SK-N-SH (cell line): ENCODE data around the gene BRINP3. TPM values are rescaled to one million over a fixed set of nuclear protein-coding genes. Genes with fewer than 3 reads are reported as not detected.

Experiments
- CTCF ChIA-PET: fragments of 300-600, 350-600 bp; formaldehyde crosslinking; extraction: SDS; loops from one replicate; lab custom pipeline; 2021; lab: Yijun Ruan, JAX
- POLR2A ChIA-PET: fragments of 350-600 bp; sonication (Branson Sonifier 250); formaldehyde crosslinking; extraction: SDS; loops from one replicate; lab custom pipeline; 2020; ENCODE audit warnings: antibody characterized with exemption, inconsistent platforms; lab: Yijun Ruan, JAX
- DNase-seq: peaks from one replicate; pipeline ENCODE4 v3.0.0; 2012
- H2AFZ ChIP-seq: fragments of 200-600 bp; sonication (generic); 2 replicates; pipeline ENCODE4 v1.8.1; 2016; ENCODE audit warnings: antibody characterized with exemption, mild to moderate bottlenecking, low read depth
- H3F3A ChIP-seq: fragments of 200-600 bp; sonication (generic); replicated peaks from 2 replicates; pipeline ENCODE3; 2016; ENCODE audit warnings: antibody characterized with exemption, mild to moderate bottlenecking; ENCODE audit not compliant: insufficient read depth
- H3K27ac ChIP-seq, 2 experiments: fragments of 200-500 bp in 1 of 2; fragments of 200-600 bp in 1 of 2; sonication (Bioruptor generic) in 1 of 2; sonication (generic), shearing (Covaris generic) in 1 of 2; 2 replicates each; pipeline versions ENCODE4 v1.5.1 to v1.6.1; 2014 to 2016; ENCODE audit warnings: low read depth in 2 of 2, inconsistent platforms in 1 of 2, low read length in 1 of 2, mild to moderate bottlenecking in 1 of 2, mixed read lengths in 1 of 2
- H3K27me3 ChIP-seq: fragments of 200-600 bp; sonication (generic), shearing (Covaris generic); 2 replicates; pipeline ENCODE4 v1.6.1; 2016; ENCODE audit warnings: mixed run types; ENCODE audit not compliant: insufficient read depth
- H3K36me3 ChIP-seq, 2 experiments: fragments of 200-500 bp in 1 of 2; fragments of 200-600 bp in 1 of 2; sonication (Bioruptor generic) in 1 of 2; sonication (generic) in 1 of 2; replicated peaks in 1 of 2; 2 replicates each; pipeline versions ENCODE3 to v1.5.1; 2014 to 2016; ENCODE audit warnings: low read length in 1 of 2, mild to moderate bottlenecking in 1 of 2; ENCODE audit not compliant: insufficient read depth in 2 of 2, control insufficient read depth in 1 of 2
- H3K4me1 ChIP-seq, 2 experiments: fragments of 200-500 bp in 1 of 2; fragments of 200-600 bp in 1 of 2; sonication (Bioruptor generic) in 1 of 2; sonication (generic), shearing (Covaris generic) in 1 of 2; 2 replicates each; pipeline versions ENCODE4 v1.5.1 to v1.6.1; 2014 to 2016; ENCODE audit warnings: low read depth in 1 of 2, low read length in 1 of 2, mixed run types in 1 of 2; ENCODE audit not compliant: insufficient read depth in 2 of 2, control insufficient read depth in 1 of 2
- H3K4me2 ChIP-seq: fragments of 200-600 bp; sonication (generic), shearing (Covaris generic); 2 replicates; pipeline ENCODE4 v1.6.1; 2017; ENCODE audit warnings: mixed run types
- H3K4me3 ChIP-seq, 2 experiments: fragments of 200-500 bp in 1 of 2; fragments of 200-600 bp in 1 of 2; sonication (Bioruptor generic) in 1 of 2; sonication (generic), shearing (Covaris generic) in 1 of 2; 2 replicates each; pipeline versions ENCODE4 v1.5.1 to v1.8.1; 2014 to 2016; ENCODE audit warnings: low read depth in 2 of 2, inconsistent platforms in 1 of 2, low read length in 1 of 2, mild to moderate bottlenecking in 1 of 2, mixed read lengths in 1 of 2, moderate library complexity in 1 of 2
- H3K79me2 ChIP-seq: fragments of 200-600 bp; sonication (generic); 2 replicates; pipeline ENCODE4 v1.8.1; 2017; ENCODE audit warnings: mild to moderate bottlenecking; ENCODE audit not compliant: insufficient read depth
- H3K9ac ChIP-seq: fragments of 200-600 bp; sonication (generic); 2 replicates; pipeline ENCODE4 v1.6.1; 2017; ENCODE audit warnings: mixed run types
- H3K9me2 ChIP-seq: fragments of 200-600 bp; sonication (generic); 2 replicates; pipeline ENCODE4 v1.6.1; 2017; ENCODE audit warnings: mixed run types
- H3K9me3 ChIP-seq: fragments of 200-600 bp; sonication (generic); 2 replicates; pipeline ENCODE4 v1.6.1; 2017; ENCODE audit warnings: mixed run types, mild to moderate bottlenecking, moderate library complexity
- H4K20me1 ChIP-seq: fragments of 200-600 bp; sonication (generic); 2 replicates; pipeline ENCODE4 v1.6.1; 2017; ENCODE audit warnings: mild to moderate bottlenecking, mixed run types; ENCODE audit not compliant: insufficient read depth
- CHD2 ChIP-seq: fragments of 150-350 bp; IDR thresholded peaks from 2 replicates; pipeline ENCODE4 v1.6.1; 2018; ENCODE audit warnings: low read length; ENCODE audit not compliant: partially characterized antibody
- CTCF ChIP-seq: fragments of 200-600 bp; sonication (generic); IDR thresholded peaks from 2 replicates; pipeline ENCODE4 v1.6.1; 2017; ENCODE audit warnings: antibody characterized with exemption, mild to moderate bottlenecking, moderate library complexity
- EP300 ChIP-seq, 2 experiments: IDR thresholded peaks; 2 replicates each; pipeline versions ENCODE4 v1.4.0 to v1.6.1; 2012; ENCODE audit warnings: borderline replicate concordance in 1 of 2, low read depth in 1 of 2, low read length in 1 of 2
- EZH2phosphoT487 ChIP-seq: fragments of 200-600 bp; sonication (generic); IDR thresholded peaks from 2 replicates; pipeline ENCODE4 v1.6.1; 2017; ENCODE audit warnings: low read depth, mixed run types, mild to moderate bottlenecking, antibody characterized with exemption, moderate library complexity, borderline replicate concordance
- FOXM1 ChIP-seq: IDR thresholded peaks from 2 replicates; pipeline ENCODE4 v1.4.0; 2012; ENCODE audit warnings: low read depth, mild to moderate bottlenecking
- GATA2 ChIP-seq: sonication (generic); formaldehyde crosslinking; IDR thresholded peaks from 2 replicates; pipeline ENCODE4 v1.5.0; 2020; ENCODE audit warnings: mild to moderate bottlenecking, missing genetic modification reagents
- IRF3 ChIP-seq: fragments of 150-350 bp; IDR thresholded peaks from 2 replicates; pipeline ENCODE4 v1.6.1; 2016; ENCODE audit warnings: mild to moderate bottlenecking, low read depth, low read length
- JUND ChIP-seq: IDR thresholded peaks from 2 replicates; pipeline ENCODE4 v1.4.0; 2012
- NFIC ChIP-seq: IDR thresholded peaks from 2 replicates; pipeline ENCODE4 v1.4.0; 2012; ENCODE audit warnings: borderline replicate concordance
- PBX3 ChIP-seq: IDR thresholded peaks from 2 replicates; pipeline ENCODE4; 2012
- RCOR1 ChIP-seq: fragments of 150-350 bp; IDR thresholded peaks from 2 replicates; pipeline ENCODE4 v1.6.1; 2017; ENCODE audit warnings: antibody characterized with exemption, low read length
- TEAD4 ChIP-seq: IDR thresholded peaks from 2 replicates; pipeline ENCODE4 v1.4.0; 2012; ENCODE audit warnings: mild to moderate bottlenecking, borderline replicate concordance; ENCODE audit not compliant: insufficient read depth
- USF1 ChIP-seq: IDR thresholded peaks from 2 replicates; pipeline ENCODE4 v1.4.0; 2012; ENCODE audit warnings: low read depth, borderline replicate concordance
- USF2 ChIP-seq: fragments of 150-350 bp; IDR thresholded peaks from 2 replicates; pipeline ENCODE4 v1.6.1; 2017; ENCODE audit warnings: antibody characterized with exemption, low read length, low read depth, borderline replicate concordance
- YY1 ChIP-seq: IDR thresholded peaks from 2 replicates; pipeline ENCODE4 v1.4.0; 2012; ENCODE audit warnings: low read depth, mild to moderate bottlenecking
- ZBTB33 ChIP-seq: IDR thresholded peaks from 2 replicates; pipeline ENCODE4 v1.4.0; 2012; ENCODE audit warnings: low read depth, borderline replicate concordance
- WGBS: methylation state at CpG from one replicate; pipeline ENCODE4 v1.1.6; 2017; ENCODE audit warnings: low lambda C conversion rate; 5-methylcytosine and 5-hydroxymethylcytosine counted together
- polyA plus RNA-seq, 3 experiments: library from polyadenylated mRNA; depleted of rRNA; stranded (reverse); fragments of >200 nt; gene quantifications; 2 replicates each; pipeline ENCODE4 v1.2.3, GENCODE V29; 2012

The BRINP3 gene
- polyA plus RNA-seq, 1 of the 3 experiments (the other 2 are of a cell fraction), result not detected

- H3K4me2 ChIP-seq, result no peak overlapping the region
- H3K9ac ChIP-seq, result no peak overlapping the region
- 72% methylated on average over 3 of the region's 3 CpGs for WGBS
- H3K4me1 ChIP-seq, result no peaks in the 10 kb centered on the region
- no peaks in the 10 kb centered on the region for H3K79me2 ChIP-seq
- no peaks in the 10 kb centered on the region for H3F3A ChIP-seq
- H3K27ac ChIP-seq, result no peak overlapping the region
- TF ChIP-seq YY1, result no peak
- TF ChIP-seq GATA2 (CRISPR knock-in tag), result no peak
- no peak for TF ChIP-seq USF2
- TF ChIP-seq FOXM1, result no peak
- TF ChIP-seq CHD2, result no peak
- TF ChIP-seq USF1, result no peak
- DNase-seq, result no peak
- no peaks in the 10 kb centered on the region for H3K36me3 ChIP-seq
- ChIA-PET POLR2A (no interaction called here), CTCF (no interaction called here)
- H3K27me3 ChIP-seq, result no peaks in the 10 kb centered on the region
- H4K20me1 ChIP-seq, result no peaks in the 10 kb centered on the region
- no peak overlapping the region for H3K4me3 ChIP-seq
- H3K9me3 ChIP-seq, result no peaks in the 10 kb centered on the region
- no peaks in the 10 kb centered on the region for H3K9me2 ChIP-seq
- H2AFZ ChIP-seq, result no peak overlapping the region
Observed at GRCh38 chr1:190262538-190262937, 215.1 kb downstream of the BRINP3 start.

GRCh38 chr1:190259424-190259823 lies 218.2 kb downstream of the BRINP3 start:
- POLR2A ChIA-PET, result no interaction called here
- no peaks in the 10 kb centered on the region for H3F3A ChIP-seq
- no peaks in the 10 kb centered on the region for H3K9me2 ChIP-seq
- no peaks in the 10 kb centered on the region for H3K79me2 ChIP-seq
- H3K4me2 ChIP-seq, result no peak overlapping the region
- CTCF ChIA-PET, result no interaction called here
- TF ChIP-seq ZBTB33 (no peak), JUND (no peak), IRF3 (no peak), TEAD4 (no peak), NFIC (no peak), EZH2phosphoT487 (no peak), CTCF (no peak), FOXM1 (no peak), PBX3 (no peak), CHD2 (no peak), RCOR1 (no peak), EP300 (IDR thresholded peaks at IDR 0.05; ENCODE audit: borderline replicate concordance in 1 of 2, low read depth in 1 of 2, low read length in 1 of 2) (no peak)
- H3K9me3 ChIP-seq, result no peaks in the 10 kb centered on the region
- no peak overlapping the region for H3K27ac ChIP-seq
- no peaks in the 10 kb centered on the region for H3K27me3 ChIP-seq
- no peak overlapping the region for H3K9ac ChIP-seq
- 100% methylated on average over 1 of the region's 1 CpG for WGBS
- H2AFZ ChIP-seq, result no peak overlapping the region
- H3K4me1 ChIP-seq, result no peaks in the 10 kb centered on the region
- no peak for DNase-seq
- H3K36me3 ChIP-seq, result no peaks in the 10 kb centered on the region
- H3K4me3 ChIP-seq, result no peak overlapping the region
- H4K20me1 ChIP-seq, result no peaks in the 10 kb centered on the region
